Esophagus muscularis mucosa (tissue), 3 donors: ENCODE measurements around the gene SPPL3.

Experiments
- POLR2A ChIP-seq: fragments of 450-650 bp; IDR thresholded peaks from one replicate; pipeline ENCODE4 v1.6.1; 2017; ENCODE audit warnings: antibody characterized with exemption, moderate library complexity, mild to moderate bottlenecking, low read depth
- TF ChIP-seq, protein P1 (sequence below), 3 experiments: fragments of 200-600 bp in 2 of 3; fragments of 450-650 bp in 1 of 3; sonication (generic) in 2 of 3; IDR thresholded peaks; one replicate each; pipeline ENCODE4 v1.5.1; 2017 to 2019; ENCODE audit warnings: antibody characterized with exemption in 3 of 3, mild to moderate bottlenecking in 2 of 3, moderate library complexity in 1 of 3

DNA sequence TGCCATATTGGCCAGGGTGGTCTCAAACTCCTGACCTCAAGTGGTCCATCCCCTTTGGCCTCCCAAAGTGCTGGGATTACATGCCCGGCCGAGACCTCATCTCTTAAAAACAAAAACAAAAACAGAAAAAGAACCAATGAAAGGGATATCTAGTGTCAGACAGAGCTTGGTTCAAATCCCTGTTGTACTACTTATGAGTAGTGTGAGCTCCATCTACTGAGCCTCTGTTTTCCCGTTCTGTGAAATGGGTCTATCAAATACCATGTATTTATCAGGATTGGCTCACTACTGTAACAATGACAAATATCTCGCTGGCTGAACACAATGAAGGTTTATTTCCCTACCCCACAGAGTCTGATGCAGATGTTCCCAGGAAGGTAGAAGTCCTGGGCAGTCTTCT lies 37.3 kb upstream of the SPPL3 start:
- TF ChIP-seq, protein P1, sequence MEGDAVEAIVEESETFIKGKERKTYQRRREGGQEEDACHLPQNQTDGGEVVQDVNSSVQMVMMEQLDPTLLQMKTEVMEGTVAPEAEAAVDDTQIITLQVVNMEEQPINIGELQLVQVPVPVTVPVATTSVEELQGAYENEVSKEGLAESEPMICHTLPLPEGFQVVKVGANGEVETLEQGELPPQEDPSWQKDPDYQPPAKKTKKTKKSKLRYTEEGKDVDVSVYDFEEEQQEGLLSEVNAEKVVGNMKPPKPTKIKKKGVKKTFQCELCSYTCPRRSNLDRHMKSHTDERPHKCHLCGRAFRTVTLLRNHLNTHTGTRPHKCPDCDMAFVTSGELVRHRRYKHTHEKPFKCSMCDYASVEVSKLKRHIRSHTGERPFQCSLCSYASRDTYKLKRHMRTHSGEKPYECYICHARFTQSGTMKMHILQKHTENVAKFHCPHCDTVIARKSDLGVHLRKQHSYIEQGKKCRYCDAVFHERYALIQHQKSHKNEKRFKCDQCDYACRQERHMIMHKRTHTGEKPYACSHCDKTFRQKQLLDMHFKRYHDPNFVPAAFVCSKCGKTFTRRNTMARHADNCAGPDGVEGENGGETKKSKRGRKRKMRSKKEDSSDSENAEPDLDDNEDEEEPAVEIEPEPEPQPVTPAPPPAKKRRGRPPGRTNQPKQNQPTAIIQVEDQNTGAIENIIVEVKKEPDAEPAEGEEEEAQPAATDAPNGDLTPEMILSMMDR (IDR thresholded peaks at IDR 0.05), result no peak
- TF ChIP-seq POLR2A, result no peak
